HG02938 (cell line): ENCODE results near the gene POFUT1.
"Not testable (repeated sequence)": the region's sequence is repeated elsewhere in the genome, so short reads cannot be mapped to it uniquely, and the experiment has no call there.

Source experiments
- ATAC-seq: cut with Tn5 transposase; IDR thresholded peaks from one replicate; pipeline ENCODE4 v1.9.1; 2021; ENCODE audit warnings: mild to moderate bottlenecking, moderate library complexity; ENCODE audit not compliant: unreplicated experiment

POFUT1 gene

GRCh38 chr20:32271620-32272019 lies 63.9 kb downstream of the POFUT1 start:
- no peak for ATAC-seq

GRCh38 chr20:32274359-32274758 lies 66.7 kb downstream of the POFUT1 start:
- ATAC-seq = no peak

- not testable (repeated sequence) for ATAC-seq
These were observed 67.5 kb downstream of the POFUT1 start for GRCh38 chr20:32275163-32275562.

GRCh38 chr20:32277361-32278198 lies 69.9 kb downstream of the POFUT1 start, which contains the start of gene KIF3B:
TSS of gene KIF3B (plus strand) at chr20:32277651. CDS start at chr20:32309778, 32,127 bp downstream.
- peak; percentile 76 for ATAC-seq

- peak; percentile 58 for ATAC-seq
These were observed 70.5 kb downstream of the POFUT1 start for GRCh38 chr20:32278199-32278643.

- ATAC-seq = no peak
These were observed 74.0 kb downstream of the POFUT1 start for GRCh38 chr20:32281711-32282110.

- ATAC-seq = no peak
These were observed 74.8 kb downstream of the POFUT1 start for GRCh38 chr20:32282461-32282860.

GRCh38 chr20:32285082-32285620 lies 77.5 kb downstream of the POFUT1 start:
- ATAC-seq = no peak

- ATAC-seq = peak; percentile 74
These were observed 78.1 kb downstream of the POFUT1 start for GRCh38 chr20:32285621-32286371.

- ATAC-seq = no peak
These were observed 79.6 kb downstream of the POFUT1 start for GRCh38 chr20:32287231-32287638.
